ENCODE data around the gene GC. TPM values are rescaled to one million over a fixed set of nuclear protein-coding genes. Genes with fewer than 3 reads are reported as not detected.

Gene GC
- total RNA-seq, 6 donors from 2014 or later: 1.6 to 2.5 TPM; not detected in 4

DNA sequence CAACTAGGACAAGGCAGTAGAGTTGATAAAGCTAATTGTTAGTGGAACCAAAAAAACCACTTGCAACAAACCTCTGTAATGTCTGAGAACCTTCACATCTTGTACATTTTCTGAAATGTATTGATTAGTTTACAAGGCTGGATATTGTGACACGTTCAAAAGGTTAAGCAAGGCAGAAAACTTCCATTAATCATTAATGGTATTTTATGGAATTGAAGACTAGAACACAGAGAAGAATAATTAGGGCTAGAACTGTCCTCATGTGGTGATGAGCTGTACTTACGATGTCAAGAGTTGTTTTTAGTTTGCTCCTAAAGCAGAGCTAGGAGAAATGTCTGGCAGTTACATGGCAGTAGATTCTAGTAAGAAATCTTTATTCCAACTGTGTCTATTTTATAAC, 12.3 kb downstream of the GC start:
- Histone ChIP-seq H3K27ac (no peak overlapping the region), H3K9me3 (no peaks in the 10 kb centered on the region), H3K27me3 (no peaks in the 10 kb centered on the region), H3K4me3 (no peak overlapping the region), H3K36me3 (no peaks in the 10 kb centered on the region), H3K4me1 (no peaks in the 10 kb centered on the region)
- no peak for DNase-seq
- ATAC-seq (ENCODE audit: low FRiP score in 2 of 2): no peak
- WGBS, 2 donors: 60 to 65% methylated on average over 2 of the region's 2 CpGs
- TF ChIP-seq EP300 (IDR thresholded peaks at IDR 0.05): no peak
- no peak for TF ChIP-seq POLR2A (IDR thresholded peaks at IDR 0.05)
- TF ChIP-seq, protein P1, sequence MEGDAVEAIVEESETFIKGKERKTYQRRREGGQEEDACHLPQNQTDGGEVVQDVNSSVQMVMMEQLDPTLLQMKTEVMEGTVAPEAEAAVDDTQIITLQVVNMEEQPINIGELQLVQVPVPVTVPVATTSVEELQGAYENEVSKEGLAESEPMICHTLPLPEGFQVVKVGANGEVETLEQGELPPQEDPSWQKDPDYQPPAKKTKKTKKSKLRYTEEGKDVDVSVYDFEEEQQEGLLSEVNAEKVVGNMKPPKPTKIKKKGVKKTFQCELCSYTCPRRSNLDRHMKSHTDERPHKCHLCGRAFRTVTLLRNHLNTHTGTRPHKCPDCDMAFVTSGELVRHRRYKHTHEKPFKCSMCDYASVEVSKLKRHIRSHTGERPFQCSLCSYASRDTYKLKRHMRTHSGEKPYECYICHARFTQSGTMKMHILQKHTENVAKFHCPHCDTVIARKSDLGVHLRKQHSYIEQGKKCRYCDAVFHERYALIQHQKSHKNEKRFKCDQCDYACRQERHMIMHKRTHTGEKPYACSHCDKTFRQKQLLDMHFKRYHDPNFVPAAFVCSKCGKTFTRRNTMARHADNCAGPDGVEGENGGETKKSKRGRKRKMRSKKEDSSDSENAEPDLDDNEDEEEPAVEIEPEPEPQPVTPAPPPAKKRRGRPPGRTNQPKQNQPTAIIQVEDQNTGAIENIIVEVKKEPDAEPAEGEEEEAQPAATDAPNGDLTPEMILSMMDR (IDR thresholded peaks at IDR 0.05): no peak
- no peak for TF ChIP-seq POLR2AphosphoS5 (IDR thresholded peaks at IDR 0.05)

DNA sequence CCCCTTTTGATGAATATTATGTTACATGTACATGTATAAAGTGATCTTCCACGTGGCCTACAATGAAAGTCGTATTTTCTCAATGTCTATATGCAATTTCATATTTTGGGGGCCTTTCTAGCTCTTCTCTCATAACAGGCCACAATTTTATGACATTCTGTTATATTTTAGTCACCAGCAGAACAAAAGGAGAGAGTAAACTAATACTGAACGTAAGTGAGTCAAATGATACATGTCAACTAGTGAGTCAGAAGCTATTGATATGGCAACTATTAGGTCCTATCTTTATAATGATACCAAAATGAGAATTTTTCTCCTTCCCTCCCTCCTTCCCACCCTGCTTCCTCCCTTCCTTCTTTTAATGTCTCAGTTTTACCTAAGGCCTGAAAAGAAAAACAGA, 14.4 kb downstream of the GC start:
- DNase-seq: no peak
- 88 to 92% methylated on average over 3 of the region's 3 CpGs for WGBS, 2 donors

DNA sequence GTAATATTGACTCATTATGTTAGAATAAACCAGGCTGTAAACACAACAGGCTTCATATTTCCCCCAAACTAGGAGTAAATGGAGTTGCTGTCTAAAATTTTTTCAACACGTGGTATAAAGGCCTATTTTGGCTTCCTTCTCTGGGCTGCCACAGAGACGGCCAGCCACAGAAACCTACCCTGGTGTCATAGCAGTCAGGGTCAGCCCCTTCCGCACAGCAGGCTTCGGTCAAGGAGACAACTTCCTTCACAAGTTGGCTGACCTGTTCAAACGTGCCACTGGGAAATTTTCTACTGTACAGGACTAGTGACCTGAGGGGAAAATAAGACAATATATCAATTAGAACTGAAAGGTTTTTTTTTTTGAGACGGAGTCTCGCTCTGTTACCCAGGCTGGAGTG, 15.8 kb downstream of the GC start:
- Histone ChIP-seq H3K4me3 (no peak overlapping the region), H3K36me3 (no peaks in the 10 kb centered on the region), H3K27ac (no peak overlapping the region), H3K4me1 (no peaks in the 10 kb centered on the region), H3K9me3 (no peaks in the 10 kb centered on the region), H3K27me3 (no peaks in the 10 kb centered on the region)
- WGBS, 2 donors: 72 to 81% methylated on average over 7 of the region's 7 CpGs
- ATAC-seq (ENCODE audit: low FRiP score in 2 of 2) (no peak), DNase-seq (no peak)
- TF ChIP-seq POLR2AphosphoS5 (IDR thresholded peaks at IDR 0.05) (no peak), EP300 (IDR thresholded peaks at IDR 0.05) (no peak), POLR2A (IDR thresholded peaks at IDR 0.05) (no peak)
- TF ChIP-seq, protein P1 (IDR thresholded peaks at IDR 0.05): no peak

More for the DNA sequence above, 14.4 kb downstream of the GC start:
- H3K4me3 ChIP-seq: no peak overlapping the region
- no peaks in the 10 kb centered on the region for H3K4me1 ChIP-seq
- no peak for TF ChIP-seq POLR2AphosphoS5 (IDR thresholded peaks at IDR 0.05)
- TF ChIP-seq, protein P1 (IDR thresholded peaks at IDR 0.05): no peak
- TF ChIP-seq POLR2A (IDR thresholded peaks at IDR 0.05): no peak
- TF ChIP-seq EP300 (IDR thresholded peaks at IDR 0.05): no peak
- ATAC-seq (ENCODE audit: low FRiP score in 2 of 2): no peak
- no peaks in the 10 kb centered on the region for H3K36me3 ChIP-seq
- no peaks in the 10 kb centered on the region for H3K9me3 ChIP-seq
- H3K27me3 ChIP-seq: no peaks in the 10 kb centered on the region
- H3K27ac ChIP-seq: no peak overlapping the region

DNA sequence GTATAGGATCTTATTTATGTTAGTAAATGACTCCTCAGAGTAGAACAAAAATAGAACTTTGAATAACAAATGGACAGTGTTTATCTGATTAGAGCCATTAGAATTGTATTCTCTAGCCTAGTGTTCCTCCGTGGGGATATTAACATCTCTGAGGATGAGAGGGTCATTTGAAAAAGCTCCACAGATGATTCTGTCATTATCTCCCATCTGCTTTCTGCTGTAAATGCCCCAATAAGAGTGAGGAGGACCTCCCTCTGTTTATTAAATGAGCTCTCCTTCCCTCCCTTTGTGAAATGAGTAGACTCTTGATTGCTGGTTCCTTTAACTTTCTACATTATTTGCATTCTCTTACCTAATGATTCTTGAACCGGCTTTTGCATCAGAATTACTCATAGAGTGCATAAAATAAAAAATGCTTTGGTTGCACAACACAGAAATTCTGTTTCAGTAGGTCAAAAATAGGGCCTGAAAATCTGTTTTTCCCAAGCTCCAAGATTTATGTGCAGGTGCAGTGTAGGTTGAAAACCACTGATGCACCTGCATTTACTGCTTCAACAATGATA, 18.0 kb downstream of the GC start:
- no peak for DNase-seq
- 34 to 49% methylated on average over 2 of the region's 2 CpGs for WGBS, 2 donors
- Histone ChIP-seq H3K4me3 (no peak overlapping the region), H3K4me1 (no peaks in the 10 kb centered on the region), H3K36me3 (no peaks in the 10 kb centered on the region), H3K27me3 (no peaks in the 10 kb centered on the region), H3K9me3 (no peaks in the 10 kb centered on the region), H3K27ac (no peak overlapping the region)
- no peak for ATAC-seq (ENCODE audit: low FRiP score in 2 of 2)
- TF ChIP-seq, protein P1 (IDR thresholded peaks at IDR 0.05): no peak
- TF ChIP-seq EP300 (IDR thresholded peaks at IDR 0.05) (no peak), POLR2A (IDR thresholded peaks at IDR 0.05) (no peak), POLR2AphosphoS5 (IDR thresholded peaks at IDR 0.05) (no peak)

DNA sequence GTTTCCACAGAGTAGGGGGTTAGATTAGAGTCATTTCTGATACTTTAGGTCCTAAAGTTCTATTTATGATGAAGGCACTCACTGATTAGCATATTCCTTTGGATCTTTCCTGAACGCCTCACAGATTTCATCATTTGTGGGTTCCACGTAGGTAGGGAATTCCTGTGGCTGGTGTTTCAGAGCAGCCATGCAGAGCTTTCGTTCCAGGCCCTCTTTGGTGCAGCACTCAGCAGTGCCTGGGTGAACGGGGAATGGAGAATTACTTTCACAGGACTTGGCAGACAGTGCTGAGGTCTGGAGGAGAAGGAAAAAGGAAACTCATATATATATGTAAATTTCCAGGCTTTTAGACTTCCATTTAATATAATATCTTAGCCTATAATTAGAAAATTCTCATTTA, 18.5 kb downstream of the GC start:
- H3K9me3 ChIP-seq: no peaks in the 10 kb centered on the region
- H3K4me3 ChIP-seq: no peak overlapping the region
- H3K36me3 ChIP-seq: no peaks in the 10 kb centered on the region
- H3K27me3 ChIP-seq: no peaks in the 10 kb centered on the region
- no peak for DNase-seq
- TF ChIP-seq EP300 (IDR thresholded peaks at IDR 0.05) (no peak), POLR2A (IDR thresholded peaks at IDR 0.05) (no peak), POLR2AphosphoS5 (IDR thresholded peaks at IDR 0.05) (no peak)
- TF ChIP-seq, protein P1 (IDR thresholded peaks at IDR 0.05): no peak
- H3K27ac ChIP-seq: no peak overlapping the region
- no peak for ATAC-seq (ENCODE audit: low FRiP score in 2 of 2)
- H3K4me1 ChIP-seq: no peaks in the 10 kb centered on the region
- 61 to 70% methylated on average over 4 of the region's 4 CpGs for WGBS, 2 donors
